GM12878 (cell line): ENCODE data around the gene ADGRD1. TPM values are rescaled to one million over a fixed set of nuclear protein-coding genes. Genes with fewer than 3 reads are reported as not detected.

Experiments used
- ATAC-seq: fragments of 200-7000 bp; cut with Tn5 transposase; 3 replicates; pipeline ENCODE4 v1.9.1; 2020; ENCODE audit warnings: mild to moderate bottlenecking, moderate library complexity
- BruUV-seq: library from RNA; stranded (reverse); fragments of 400-500 nt; replicated peaks from 2 replicates; lab custom pipeline; 2021; lab: Mats Ljungman, UMichigan
- CTCF ChIA-PET: fragments of 300-600 bp; sonication (Branson Sonifier 250); formaldehyde crosslinking; extraction: SDS; loops from one replicate; lab custom pipeline; 2021; ENCODE audit warnings: inconsistent platforms; lab: Yijun Ruan, JAX
- POLR2A ChIA-PET: fragments of 350-600 bp; formaldehyde crosslinking; extraction: SDS; loops from one replicate; lab custom pipeline; 2021; ENCODE audit warnings: inconsistent platforms; lab: Charles Lee
- RAD21 ChIA-PET: fragments of 300-600 bp; sonication (Branson Sonifier 250); formaldehyde crosslinking; loops from one replicate; lab custom pipeline; 2023; ENCODE audit warnings: antibody characterized with exemption; ENCODE audit not compliant: unreplicated experiment; lab: Charles Lee
- SMC1A ChIA-PET: fragments of 300-600 bp; sonication (Branson Sonifier 250); formaldehyde crosslinking; loops from one replicate; lab custom pipeline; 2023; ENCODE audit not compliant: unreplicated experiment, uncharacterized antibody; lab: Charles Lee
- DNase-seq: peaks from one replicate; pipeline ENCODE4 v3.0.0-alpha.2; 2011; ENCODE audit warnings: low read depth, low spot score
- FAIRE-seq: peaks from 3 replicates; lab custom pipeline; 2011; peaks lifted over from hg19 to GRCh38; lab: Jason Lieb, UNC
- H2AFZ ChIP-seq: 2 replicates; pipeline ENCODE4 v1.6.0; 2011; ENCODE audit warnings: low read depth, low read length, control low read depth; ENCODE audit not compliant: control insufficient read depth
- H3K27ac ChIP-seq: 2 replicates; pipeline ENCODE4 v1.5.1; 2011; ENCODE audit warnings: control low read depth; ENCODE audit not compliant: control insufficient read depth, insufficient read depth
- H3K27me3 ChIP-seq, 2 experiments: replicated peaks in 1 of 2; 2 replicates each; pipeline versions ENCODE4 v1.6.0 to v1.6.1; 2011; ENCODE audit warnings: low read length in 1 of 2; ENCODE audit not compliant: control insufficient read depth in 2 of 2, insufficient read depth in 2 of 2
- H3K36me3 ChIP-seq, 2 experiments: 2 replicates each; pipeline ENCODE4 v1.5.1; 2011; ENCODE audit warnings: low read length in 1 of 2; ENCODE audit not compliant: control insufficient read depth in 2 of 2, insufficient read depth in 2 of 2
- H3K4me1 ChIP-seq: 2 replicates; pipeline ENCODE4 v1.6.1; 2011; ENCODE audit warnings: mild to moderate bottlenecking, low read length, moderate library complexity, mixed read lengths; ENCODE audit not compliant: control insufficient read depth, insufficient read depth
- H3K4me2 ChIP-seq: 2 replicates; pipeline ENCODE4 v1.6.0; 2011; ENCODE audit warnings: control low read depth; ENCODE audit not compliant: control insufficient read depth, insufficient read depth
- H3K4me3 ChIP-seq: fragments of 200-600 bp; sonication (generic); 2 replicates; pipeline ENCODE4 v1.5.1; 2016
- H3K79me2 ChIP-seq: 2 replicates; pipeline ENCODE4 v1.6.0; 2011; ENCODE audit warnings: low read length; ENCODE audit not compliant: control insufficient read depth, insufficient read depth
- H3K9ac ChIP-seq: 2 replicates; pipeline ENCODE4 v1.8.0; 2011; ENCODE audit warnings: low read length, control low read depth, mixed read lengths; ENCODE audit not compliant: control insufficient read depth, insufficient read depth
- H3K9me3 ChIP-seq: replicated peaks from 3 replicates; pipeline ENCODE4 v1.5.1; 2011; ENCODE audit warnings: mild to moderate bottlenecking, low read length; ENCODE audit not compliant: control insufficient read depth, insufficient read depth
- H4K20me1 ChIP-seq: 2 replicates; pipeline ENCODE4 v1.6.0; 2011; ENCODE audit not compliant: control insufficient read depth, insufficient read depth
- BRCA1 ChIP-seq: IDR thresholded peaks from 2 replicates; pipeline ENCODE4 v1.6.1; 2011; ENCODE audit warnings: low read depth, low read length, improper control_type of control experiment
- ETV6 ChIP-seq, 2 experiments: fragments of 450-650 bp in 1 of 2; IDR thresholded peaks in 1 of 2; conservative IDR thresholded peaks in 1 of 2; 2 replicates each; pipeline ENCODE4 v1.6.1; 2014; ENCODE audit warnings: antibody characterized with exemption in 1 of 2, borderline replicate concordance in 1 of 2, low read depth in 1 of 2, mild to moderate bottlenecking in 1 of 2, moderate library complexity in 1 of 2
- KAT2A ChIP-seq: conservative IDR thresholded peaks from 2 replicates; pipeline ENCODE4 v1.6.1; 2011; ENCODE audit warnings: low read depth, low read length; ENCODE audit not compliant: control insufficient read depth
- RBBP5 ChIP-seq: fragments of 200-600 bp; sonication (generic); conservative IDR thresholded peaks from 2 replicates; pipeline ENCODE4 v1.6.1; 2016
- SIX5 ChIP-seq: IDR thresholded peaks from 2 replicates; pipeline ENCODE4 v1.6.1; 2011; ENCODE audit warnings: mild to moderate bottlenecking, low read depth, low read length, moderate library complexity; ENCODE audit not compliant: severe bottlenecking
- TCF3 ChIP-seq: IDR thresholded peaks from 2 replicates; pipeline ENCODE4 v1.6.1; 2012; ENCODE audit warnings: low read depth, mild to moderate bottlenecking, low read length, borderline replicate concordance; ENCODE audit not compliant: insufficient read depth
- WGBS: methylation state at CpG from one replicate; pipeline ENCODE4 v1.1.6; 2016; ENCODE audit warnings: low lambda C conversion rate; ENCODE audit not compliant: insufficient replicate concordance, insufficient coverage; ENCODE audit errors: missing lambda C conversion rate; 5-methylcytosine and 5-hydroxymethylcytosine counted together
- in situ Hi-C: fragments of 300-500 bp; cut with MboI; formaldehyde crosslinking; loops from 9 replicates; pipeline ENCODE4 v1.14.3; 2018; ENCODE audit warnings: mixed read lengths
- intact Hi-C: fragments of 100-400 bp; cut with micrococcal nuclease; formaldehyde crosslinking; loops from one replicate; pipeline ENCODE4 v1.14.2; 2022; ENCODE audit not compliant: unreplicated experiment
- polyA plus RNA-seq, 11 experiments: library from polyadenylated mRNA; depleted of rRNA in 4 of 11; unstranded in 6 of 11; stranded (reverse) in 5 of 11; fragments of >200 nt; fragmentation: Nextera tagmentation in 4 of 11; fragmentation: Illumina TruSeq in 1 of 11; extraction: Ambion mirVana in 4 of 11; extraction: Trizol in 1 of 11; gene quantifications; 1 replicate in 1 of 11; 2 replicates in 10 of 11; pipeline versions ENCODE4 v1.2.1 to v1.2.3, GENCODE V29; 2011 to 2016; ENCODE audit warnings: inconsistent platforms in 2 of 11, missing spikeins in 2 of 11, low read depth in 1 of 11
- total RNA-seq, 4 experiments: library from RNA; depleted of rRNA in 3 of 4; stranded (reverse); fragments of >200 nt in 3 of 4; fragmentation: Illumina TruSeq in 1 of 4; extraction: Trizol in 1 of 4; gene quantifications; 2 replicates each; pipeline versions ENCODE4 v1.2.1 to v1.2.3, GENCODE V29; 2013 to 2021
- TF ChIP-seq, protein P1 (sequence below): fragments of 450-650 bp; IDR thresholded peaks from 2 replicates; pipeline ENCODE4 v1.6.1; 2017; ENCODE audit warnings: mild to moderate bottlenecking, low read depth, inconsistent platforms; ENCODE audit not compliant: poor library complexity, severe bottlenecking

Gene ADGRD1
- total and polyA plus RNA-seq, 10 of the 15 experiments (the other 5 are each of a cell fraction or from before 2014, with no cell fraction given) = 0.15 to 12.7 (median 1.2) TPM

DNA sequence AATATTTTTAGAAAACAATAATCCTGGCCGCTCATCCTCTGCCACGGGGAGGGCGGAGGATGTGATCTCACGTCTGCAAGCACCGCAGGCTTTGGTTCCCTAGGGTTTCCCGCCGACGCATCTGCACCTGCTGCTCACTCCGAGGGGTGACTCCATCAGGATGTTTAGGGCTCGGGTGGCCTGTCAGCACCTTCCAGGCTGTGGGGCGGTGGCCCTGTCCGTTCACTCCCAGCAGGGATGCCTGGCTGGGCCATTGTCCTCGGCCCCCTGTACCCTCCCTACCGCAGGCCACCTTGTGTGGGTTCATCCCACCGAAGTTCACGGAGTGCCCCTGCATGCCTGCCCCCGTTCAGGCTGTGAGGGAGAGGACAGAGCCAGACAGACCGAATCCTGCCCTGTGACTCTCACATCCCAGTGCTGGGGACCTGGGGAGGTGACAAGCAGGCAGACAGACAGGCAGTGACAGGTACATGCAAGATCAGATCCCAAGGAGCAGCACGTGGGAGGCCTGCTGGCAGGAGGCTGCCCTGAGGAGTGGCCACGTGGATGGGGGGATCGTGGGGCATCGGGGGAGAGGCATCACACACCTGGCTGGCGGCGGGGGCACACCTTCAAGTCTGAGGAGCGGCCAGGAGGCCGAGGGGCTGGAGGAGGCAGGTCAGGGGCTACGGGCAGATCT, 112.6 kb downstream of the ADGRD1 start:
- TF ChIP-seq ETV6 (conservative IDR thresholded peaks at IDR 0.05 in 1 of 2, IDR thresholded peaks at IDR 0.05 in 1 of 2; ENCODE audit: borderline replicate concordance in 1 of 2, low read depth in 1 of 2) = no peak
- no peak for TF ChIP-seq KAT2A
- TF ChIP-seq, protein P1, sequence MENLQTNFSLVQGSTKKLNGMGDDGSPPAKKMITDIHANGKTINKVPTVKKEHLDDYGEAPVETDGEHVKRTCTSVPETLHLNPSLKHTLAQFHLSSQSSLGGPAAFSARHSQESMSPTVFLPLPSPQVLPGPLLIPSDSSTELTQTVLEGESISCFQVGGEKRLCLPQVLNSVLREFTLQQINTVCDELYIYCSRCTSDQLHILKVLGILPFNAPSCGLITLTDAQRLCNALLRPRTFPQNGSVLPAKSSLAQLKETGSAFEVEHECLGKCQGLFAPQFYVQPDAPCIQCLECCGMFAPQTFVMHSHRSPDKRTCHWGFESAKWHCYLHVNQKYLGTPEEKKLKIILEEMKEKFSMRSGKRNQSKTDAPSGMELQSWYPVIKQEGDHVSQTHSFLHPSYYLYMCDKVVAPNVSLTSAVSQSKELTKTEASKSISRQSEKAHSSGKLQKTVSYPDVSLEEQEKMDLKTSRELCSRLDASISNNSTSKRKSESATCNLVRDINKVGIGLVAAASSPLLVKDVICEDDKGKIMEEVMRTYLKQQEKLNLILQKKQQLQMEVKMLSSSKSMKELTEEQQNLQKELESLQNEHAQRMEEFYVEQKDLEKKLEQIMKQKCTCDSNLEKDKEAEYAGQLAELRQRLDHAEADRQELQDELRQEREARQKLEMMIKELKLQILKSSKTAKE = no peak
- TF ChIP-seq BRCA1 = no peak
- no peak for TF ChIP-seq SIX5
- TF ChIP-seq TCF3 = no peak
- no peak for TF ChIP-seq RBBP5
- POLR2A ChIA-PET = no interaction called here

More for the DNA sequence above, 112.6 kb downstream of the ADGRD1 start:
- Histone ChIP-seq H3K27ac (no peak overlapping the region), H3K27me3 (no peaks in the 10 kb centered on the region), H2AFZ (no peak overlapping the region), H3K79me2 (no peaks in the 10 kb centered on the region), H3K4me1 (no peaks in the 10 kb centered on the region; the same call in 1 of the 2 replicates), H3K36me3 (no peaks in the 10 kb centered on the region), H3K9me3 (peaks cover 2% of the 10 kb centered on the region; the same call in 1 of the 3 replicates), H3K4me3 (no peak overlapping the region), H3K9ac (no peak overlapping the region), H4K20me1 (no peaks in the 10 kb centered on the region), H3K4me2 (no peak overlapping the region)
- no peak for DNase-seq
- ChIA-PET CTCF (no interaction called here), RAD21 (no interaction called here), SMC1A (no interaction called here)
- WGBS = 45% methylated on average over 27 of the region's 27 CpGs
- intact Hi-C loops = no loop called here
- no TSS peak for BruUV-seq
- in situ Hi-C loops = no loop called here
- no peak for FAIRE-seq
- no peak for ATAC-seq
